ENCODE results near the gene CFAP52.

Gene CFAP52

GRCh38 chr17:9536061-9536460 lies 40.4 kb upstream of the CFAP52 start:
- H3K4me3 ChIP-seq (ENCODE audit: low read depth, low read length), result no peak overlapping the region
- no peak for TF ChIP-seq CTCF (IDR thresholded peaks at IDR 0.05; ENCODE audit: low read depth, low read length)

- no peak for TF ChIP-seq CTCF (IDR thresholded peaks at IDR 0.05; ENCODE audit: low read depth, low read length)
- H3K4me3 ChIP-seq (ENCODE audit: low read depth, low read length), result no peak overlapping the region
These were observed 39.2 kb upstream of the CFAP52 start for GRCh38 chr17:9537177-9537776.

GRCh38 chr17:9538626-9539025 lies 37.8 kb upstream of the CFAP52 start:
- TF ChIP-seq CTCF (IDR thresholded peaks at IDR 0.05; ENCODE audit: low read depth, low read length), result no peak
- no peak overlapping the region for H3K4me3 ChIP-seq (ENCODE audit: low read depth, low read length)

- H3K4me3 ChIP-seq (ENCODE audit: low read depth, low read length), result no peak overlapping the region
- no peak for TF ChIP-seq CTCF (IDR thresholded peaks at IDR 0.05; ENCODE audit: low read depth, low read length)
These were observed 34.7 kb upstream of the CFAP52 start for GRCh38 chr17:9541718-9542117.

GRCh38 chr17:9544221-9544620 lies 32.2 kb upstream of the CFAP52 start:
- TF ChIP-seq CTCF (IDR thresholded peaks at IDR 0.05; ENCODE audit: low read depth, low read length), result no peak
- no peak overlapping the region for H3K4me3 ChIP-seq (ENCODE audit: low read depth, low read length)

GRCh38 chr17:9549215-9549614 lies 27.2 kb upstream of the CFAP52 start:
- no peak for TF ChIP-seq CTCF (IDR thresholded peaks at IDR 0.05; ENCODE audit: low read depth, low read length)
- H3K4me3 ChIP-seq (ENCODE audit: low read depth, low read length), result no peak overlapping the region

GRCh38 chr17:9553181-9553580 lies 23.3 kb upstream of the CFAP52 start:
- no peak for TF ChIP-seq CTCF (IDR thresholded peaks at IDR 0.05; ENCODE audit: low read depth, low read length)
- H3K4me3 ChIP-seq (ENCODE audit: low read depth, low read length), result no peak overlapping the region

All from WI38 (cell line).